Stimulated activated CD8-positive, alpha-beta memory T cell treated with anti-CD3 and anti-CD28 coated beads, Interleukin-15, amount 100 ng/mL, for 24 hours (primary cell): ENCODE results near the gene MKLN1.

Experiments
- DNase-seq: peaks from one replicate; pipeline ENCODE4 v3.0.0-alpha.2; 2020; ENCODE audit warnings: low read depth

Gene MKLN1

GRCh38 chr7:131466735-131467365 lies 139.2 kb downstream of the MKLN1 start:
- DNase-seq: no peak

- no peak for DNase-seq
Observed at GRCh38 chr7:131467788-131468187, 140.1 kb downstream of the MKLN1 start.

- DNase-seq: no peak
Observed at GRCh38 chr7:131471250-131472004, 143.8 kb downstream of the MKLN1 start.

GRCh38 chr7:131476740-131477139 lies 149.1 kb downstream of the MKLN1 start:
- no peak for DNase-seq

- no peak for DNase-seq
Observed at GRCh38 chr7:131480384-131481315, 153.0 kb downstream of the MKLN1 start.

- no peak for DNase-seq
Observed at GRCh38 chr7:131482800-131483199, 155.1 kb downstream of the MKLN1 start.

- DNase-seq: no peak
Observed at GRCh38 chr7:131483586-131483985, 155.9 kb downstream of the MKLN1 start.

GRCh38 chr7:131486346-131486745 lies 158.7 kb downstream of the MKLN1 start:
- DNase-seq: no peak

GRCh38 chr7:131487217-131487616 lies 159.5 kb downstream of the MKLN1 start:
- DNase-seq: no peak

GRCh38 chr7:131488361-131488760 lies 160.7 kb downstream of the MKLN1 start:
- DNase-seq: no peak

GRCh38 chr7:131489196-131489595 lies 161.5 kb downstream of the MKLN1 start:
- no peak for DNase-seq

GRCh38 chr7:131489881-131490280 lies 162.2 kb downstream of the MKLN1 start:
- DNase-seq: no peak

GRCh38 chr7:131493081-131493480 lies 165.4 kb downstream of the MKLN1 start:
- DNase-seq: no peak

GRCh38 chr7:131493581-131493980 lies 165.9 kb downstream of the MKLN1 start:
- no peak for DNase-seq

- no peak for DNase-seq
Observed at GRCh38 chr7:131494182-131494581, 166.5 kb downstream of the MKLN1 start.

- DNase-seq: no peak
Observed at GRCh38 chr7:131495669-131496498, 168.2 kb downstream of the MKLN1 start.

- no peak for DNase-seq
Observed at GRCh38 chr7:131497454-131497853, 169.8 kb downstream of the MKLN1 start.

GRCh38 chr7:131498237-131498885 lies 170.7 kb downstream of the MKLN1 start:
- DNase-seq: no peak

GRCh38 chr7:131499801-131500200 lies 172.1 kb downstream of the MKLN1 start:
- no peak for DNase-seq

- no peak for DNase-seq
Observed at GRCh38 chr7:131500357-131500756, 172.7 kb downstream of the MKLN1 start.

- no peak for DNase-seq
Observed at GRCh38 chr7:131501422-131501821, 173.7 kb downstream of the MKLN1 start.
